HG03460 (cell line): ENCODE results near the gene PSME2.
A peak's percentile ranks its signal among the peaks of the same experiment; 100 is the strongest.

ENCODE experiments used
- ATAC-seq: cut with Tn5 transposase; IDR thresholded peaks from one replicate; pipeline ENCODE4 v1.9.1; 2021; ENCODE audit not compliant: unreplicated experiment

PSME2 gene

GRCh38 chr14:24136684-24137528, 9.5 kb downstream of the PSME2 start:
- no peak for ATAC-seq

DNA sequence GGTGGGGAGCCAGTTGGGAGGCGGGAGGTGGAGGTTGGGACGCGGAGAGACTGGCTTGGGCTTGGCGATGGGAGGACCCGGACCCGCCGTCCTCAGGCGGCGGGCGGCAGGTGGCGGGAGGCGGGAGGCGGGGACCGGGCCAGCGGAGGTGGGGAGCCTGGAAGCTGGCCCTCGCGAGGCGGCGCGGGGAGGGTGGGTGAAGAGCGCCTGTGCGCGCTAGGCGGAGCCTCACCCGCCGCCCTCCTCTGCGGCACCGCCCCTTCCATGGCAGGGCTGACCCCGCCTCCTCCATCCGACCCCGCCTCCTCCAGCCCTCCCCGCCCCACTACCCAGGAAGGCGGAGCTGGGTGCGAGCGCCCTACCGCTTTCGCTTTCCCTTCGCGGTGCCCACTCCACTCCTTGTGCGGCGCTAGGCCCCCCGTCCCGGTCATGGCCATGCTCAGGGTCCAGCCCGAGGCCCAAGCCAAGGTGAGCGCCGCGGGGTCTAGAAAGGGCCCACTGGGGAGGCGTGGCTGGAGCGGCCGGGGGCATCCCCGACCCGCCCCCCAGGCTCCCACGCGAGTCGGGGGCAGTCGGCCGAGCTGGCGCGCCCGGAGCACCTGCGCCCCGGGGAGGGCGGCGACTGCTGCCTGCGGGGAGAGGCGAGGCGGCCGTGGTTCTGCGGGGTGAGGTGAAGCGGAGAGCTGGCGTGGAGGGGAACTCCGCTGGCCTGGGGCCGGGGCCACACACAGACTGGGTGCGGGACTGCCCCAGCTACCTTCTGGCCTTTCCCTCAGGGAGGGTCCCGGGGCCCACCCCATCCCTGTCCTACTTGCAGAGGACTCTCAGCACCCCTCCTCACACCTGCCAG, 10.4 kb downstream of the PSME2 start, which contains the start of gene PSME1:
Gene PSME1 (plus strand): TSS at position 361 of the 850 bp plus-strand sequence. CDS start 69 bp downstream, at position 430.
- peak; percentile 84 for ATAC-seq

DNA sequence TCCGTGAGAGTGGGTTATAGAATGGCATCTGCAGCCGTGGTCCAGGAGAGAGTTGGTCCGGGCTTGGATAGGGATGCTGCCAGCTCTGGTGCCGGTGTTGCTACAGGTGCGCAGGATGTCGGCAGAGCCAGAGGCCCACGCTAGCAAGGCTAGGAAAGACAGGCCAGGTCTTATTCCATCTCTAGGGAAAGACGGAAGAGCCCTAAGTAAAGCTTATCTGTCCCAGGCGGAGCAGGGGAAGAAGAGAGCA, 10.9 kb downstream of the PSME2 start:
- peak; percentile 1 for ATAC-seq

DNA sequence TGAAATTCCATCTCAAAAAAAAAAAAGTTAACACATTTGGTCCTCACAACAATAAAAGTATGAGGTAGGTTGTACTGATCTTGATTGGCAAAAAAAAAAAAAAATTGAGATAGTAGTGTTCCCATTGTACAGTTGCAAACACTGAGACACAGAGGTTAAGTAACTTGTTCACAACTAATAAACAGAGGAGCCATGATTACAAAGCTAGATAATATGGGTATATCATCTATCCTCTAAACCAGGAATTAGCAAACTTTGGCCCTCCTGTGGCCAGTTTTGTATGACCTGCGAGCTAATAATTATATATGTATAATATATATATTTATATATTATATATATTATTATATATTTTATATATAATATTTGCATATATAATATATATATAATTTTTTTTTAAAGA, 12.7 kb downstream of the PSME2 start:
- ATAC-seq: no peak

GRCh38 chr14:24132976-24133375, 13.4 kb downstream of the PSME2 start:
- ATAC-seq: no peak

- no peak for ATAC-seq
Measured at GRCh38 chr14:24132061-24132685, 14.2 kb downstream of the PSME2 start.

- no peak for ATAC-seq
Measured at GRCh38 chr14:24131549-24131966, 14.9 kb downstream of the PSME2 start.

DNA sequence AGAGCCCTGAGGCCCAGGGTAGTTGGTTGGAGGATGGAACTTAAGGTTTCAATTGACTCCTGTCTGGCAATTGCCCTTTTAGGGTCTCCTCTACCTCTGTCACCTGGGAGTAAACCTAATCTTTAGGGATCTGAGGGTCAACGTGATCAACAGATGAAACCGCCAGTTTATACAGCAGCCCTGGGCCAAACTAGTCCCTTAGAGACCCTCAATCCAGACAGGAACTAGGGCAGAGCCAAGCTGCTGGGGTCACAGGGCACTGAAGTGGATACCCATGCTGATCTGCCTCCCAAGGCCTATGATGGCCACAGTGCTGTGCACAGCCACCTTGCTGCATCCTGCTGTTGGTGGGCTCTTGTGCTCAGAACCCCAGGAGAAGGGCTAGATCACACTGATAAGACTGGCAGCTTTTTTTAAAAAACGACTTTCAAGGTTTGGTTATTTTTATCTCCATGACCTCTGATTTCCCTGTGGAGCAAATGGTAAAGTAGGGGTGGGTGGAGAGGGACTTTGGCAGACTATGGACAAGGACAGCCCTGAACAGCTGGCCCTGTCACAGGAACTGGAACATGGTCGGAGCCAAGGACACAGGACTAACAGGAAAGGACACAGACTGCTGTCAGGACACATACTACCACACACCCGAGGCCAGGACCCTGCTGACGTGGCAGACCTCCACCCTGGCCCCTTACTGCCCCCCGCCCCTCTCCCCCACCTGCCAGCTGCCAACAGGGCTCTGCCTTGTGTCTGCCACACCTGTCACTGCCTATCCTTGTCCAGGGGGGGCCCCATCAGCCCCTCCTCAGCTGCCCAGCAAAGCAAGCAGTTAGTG, 15.5 kb downstream of the PSME2 start:
- no peak for ATAC-seq

- no peak for ATAC-seq
Measured at GRCh38 chr14:24130380-24130716, 16.1 kb downstream of the PSME2 start, which contains the start of gene FITM1. FITM1 (plus strand) TSS chr14:24130659; CDS start chr14:24131564, 905 bp downstream.

DNA sequence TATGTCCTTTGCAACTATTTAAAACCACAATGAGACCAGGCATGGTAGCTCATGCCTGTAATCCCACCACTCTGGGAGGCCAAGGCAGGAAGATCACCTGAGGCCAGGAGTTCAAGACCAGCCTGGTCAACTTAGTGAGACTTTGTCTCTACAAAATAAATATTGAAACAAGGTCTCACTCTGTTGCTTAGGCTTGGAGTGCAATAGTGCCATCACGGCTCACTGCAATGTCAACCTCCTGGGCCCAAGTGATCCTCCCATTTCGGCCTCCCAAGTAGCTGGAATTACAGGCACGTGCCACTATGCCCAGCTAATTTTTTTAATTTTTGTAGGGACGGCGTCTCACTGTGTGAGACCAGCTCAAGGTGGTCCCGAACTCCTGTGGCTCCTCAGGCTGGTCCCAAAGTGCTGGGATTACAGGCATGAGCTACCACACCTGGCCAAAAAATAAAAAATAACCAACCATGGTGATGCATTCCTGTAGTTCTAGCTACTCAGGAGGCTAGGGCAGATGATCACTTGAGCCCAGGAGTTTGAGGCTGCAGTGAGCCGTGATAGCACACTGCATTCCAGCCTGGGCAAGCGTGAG, 16.9 kb downstream of the PSME2 start:
- ATAC-seq: no peak

DNA sequence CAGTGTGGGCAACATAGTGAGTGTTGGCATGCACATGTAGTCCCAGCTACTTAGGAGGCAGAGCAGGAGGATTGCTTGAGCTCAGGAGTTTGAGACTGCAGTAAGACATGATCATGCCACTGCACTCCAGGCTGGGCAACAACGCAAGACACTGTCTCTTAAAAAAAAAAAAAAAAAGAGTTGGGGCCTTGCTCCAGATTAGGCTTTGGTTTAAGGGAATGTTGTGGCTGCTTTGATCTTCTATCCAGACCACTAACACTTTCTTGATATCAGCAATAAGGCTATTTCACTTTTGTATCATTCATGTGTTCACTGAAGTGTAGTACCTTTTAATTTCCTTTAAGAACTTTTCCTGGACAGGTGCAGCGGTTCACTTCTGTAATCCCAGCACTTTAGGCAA, 18.7 kb downstream of the PSME2 start:
- no peak for ATAC-seq

- ATAC-seq: no peak
Measured at GRCh38 chr14:24126939-24127338, 19.5 kb downstream of the PSME2 start.

- ATAC-seq: peak; percentile 57
Measured at GRCh38 chr14:24123424-24124417, 22.7 kb downstream of the PSME2 start.

GRCh38 chr14:24122898-24123297, 23.5 kb downstream of the PSME2 start:
- no peak for ATAC-seq

DNA sequence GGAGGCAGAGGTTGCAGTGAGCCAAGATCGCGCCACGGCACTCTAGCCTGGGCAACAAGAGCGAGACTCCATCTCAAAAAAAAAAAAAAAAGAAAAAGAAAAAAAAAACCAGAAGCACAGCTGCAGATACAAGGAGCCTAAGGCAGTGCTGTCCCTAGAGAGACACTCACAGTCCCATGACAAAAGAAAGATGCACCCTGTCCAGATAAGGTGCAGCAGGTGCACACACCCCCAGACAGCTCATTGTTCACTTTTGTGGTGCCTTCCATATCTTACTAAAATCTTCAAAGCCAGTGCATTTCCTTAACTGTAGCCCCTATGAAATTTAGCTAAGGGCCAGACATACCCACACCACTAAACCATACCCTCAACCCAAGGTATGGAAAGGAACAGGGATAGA, 24.0 kb downstream of the PSME2 start:
- no peak for ATAC-seq

DNA sequence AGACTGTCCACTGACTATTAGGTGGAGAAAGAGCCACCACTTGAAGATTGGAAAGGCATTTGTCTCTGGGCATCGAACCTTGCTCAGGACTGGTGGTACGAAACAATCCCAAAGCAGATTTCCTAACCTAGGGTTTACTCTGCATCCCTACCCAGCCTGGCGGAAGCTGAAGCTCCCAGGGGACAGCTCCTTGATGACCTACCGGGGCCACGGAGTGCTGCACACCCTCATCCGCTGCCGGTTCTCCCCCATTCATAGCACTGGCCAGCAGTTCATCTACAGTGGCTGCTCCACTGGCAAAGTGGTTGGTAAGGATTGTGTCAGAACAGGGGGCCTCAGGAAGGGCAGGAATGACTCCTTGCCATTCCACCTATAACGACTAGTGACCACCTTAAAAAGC, 25.2 kb downstream of the PSME2 start:
- no peak for ATAC-seq

- ATAC-seq: no peak
Measured at GRCh38 chr14:24119691-24120090, 26.7 kb downstream of the PSME2 start.

DNA sequence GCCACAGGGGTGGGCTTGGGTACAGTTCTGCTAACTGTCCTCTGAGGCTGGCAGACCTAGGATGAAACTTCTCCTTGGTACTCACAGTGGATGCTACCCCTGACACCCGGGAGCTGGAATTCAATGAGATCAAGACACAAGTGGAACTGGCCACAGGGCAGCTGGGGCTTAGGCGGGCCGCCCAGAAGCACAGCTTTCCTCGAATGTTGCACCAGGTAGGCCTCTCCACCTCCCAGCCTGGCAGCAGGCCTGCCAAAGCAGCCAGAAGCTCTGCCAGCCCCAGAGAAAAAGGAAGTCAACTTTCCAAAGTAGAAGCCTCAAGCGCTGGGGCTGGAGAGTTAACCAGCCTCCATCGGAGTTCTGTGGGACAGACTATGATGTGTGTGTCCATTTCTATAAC, 29.2 kb downstream of the PSME2 start:
- no peak for ATAC-seq

GRCh38 chr14:24116128-24116814, 30.1 kb downstream of the PSME2 start:
- no peak for ATAC-seq
